Measurements from ENCODE around the gene WASHC2A.
"Not testable (repeated sequence)": the region's sequence is repeated elsewhere in the genome, so short reads cannot be mapped to it uniquely, and the experiment has no call there.

Gene WASHC2A

GRCh38 chr10:50067546-50068351, at the start of gene WASHC2A:
TSS of gene WASHC2A (plus strand) at chr10:50067954. CDS start at chr10:50068006, 52 bp downstream.
- not testable (repeated sequence) for H3K9ac ChIP-seq (ENCODE audit: low read depth, low read length); H3K27me3 ChIP-seq (ENCODE audit: insufficient read depth, low read length); H3K4me1 ChIP-seq (ENCODE audit: insufficient read depth, low read length); H3K36me3 ChIP-seq (ENCODE audit: insufficient read depth, low read depth, low read length); H3K9me3 ChIP-seq (ENCODE audit: insufficient read depth, low read depth, low read length); H3K27ac ChIP-seq (ENCODE audit: low read length)
- H3K4me3 ChIP-seq (ENCODE audit: low read length) = peak within 1 kb of the TSS; percentile 66

DNA sequence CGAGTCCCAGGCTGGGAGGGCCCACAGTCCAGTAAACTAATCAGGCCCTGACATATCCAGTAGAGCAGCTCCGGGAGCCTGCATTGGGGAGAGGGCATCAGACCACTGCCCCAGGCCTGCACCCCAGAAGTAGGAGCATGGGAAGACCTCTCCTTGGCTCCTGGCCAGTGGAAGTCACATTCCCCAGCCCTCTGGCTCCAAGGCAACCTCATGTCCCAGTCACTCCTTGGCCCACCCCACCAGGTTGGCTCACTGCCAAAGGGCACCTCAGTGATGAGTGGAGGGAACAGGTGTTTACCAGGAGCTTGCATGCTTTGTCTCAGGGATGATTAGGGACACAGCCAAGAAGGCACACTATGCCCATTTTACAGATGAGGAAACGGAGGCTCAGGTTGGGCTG, 48.5 kb upstream of the WASHC2A start:
- H3K36me3 ChIP-seq (ENCODE audit: insufficient read depth, low read depth, low read length); H3K27ac ChIP-seq (ENCODE audit: low read length); H3K4me1 ChIP-seq (ENCODE audit: insufficient read depth, low read length); H3K27me3 ChIP-seq (ENCODE audit: insufficient read depth, low read length); H3K4me3 ChIP-seq (ENCODE audit: low read length); H3K9me3 ChIP-seq (ENCODE audit: insufficient read depth, low read depth, low read length); H3K9ac ChIP-seq (ENCODE audit: low read depth, low read length): not testable (repeated sequence)

- H3K27me3 ChIP-seq (ENCODE audit: insufficient read depth, low read length); H3K36me3 ChIP-seq (ENCODE audit: insufficient read depth, low read depth, low read length); H3K9ac ChIP-seq (ENCODE audit: low read depth, low read length): not testable (repeated sequence)
These were observed 47.2 kb upstream of the WASHC2A start for GRCh38 chr10:50020451-50021024.

GRCh38 chr10:50021646-50022045, 46.1 kb upstream of the WASHC2A start:
- Histone ChIP-seq H3K27me3 (ENCODE audit: insufficient read depth, low read length) (no peaks in the 10 kb centered on the region), H3K36me3 (ENCODE audit: insufficient read depth, low read depth, low read length) (no peaks in the 10 kb centered on the region), H3K9me3 (ENCODE audit: insufficient read depth, low read depth, low read length) (no peaks in the 10 kb centered on the region), H3K4me3 (ENCODE audit: low read length) (no peak overlapping the region), H3K9ac (ENCODE audit: low read depth, low read length) (no peak overlapping the region), H3K4me1 (ENCODE audit: insufficient read depth, low read length) (no peaks in the 10 kb centered on the region), H3K27ac (ENCODE audit: low read length) (no peak overlapping the region)

More at GRCh38 chr10:50020451-50021024, 47.2 kb upstream of the WASHC2A start:
- H3K9me3 ChIP-seq (ENCODE audit: insufficient read depth, low read depth, low read length); H3K27ac ChIP-seq (ENCODE audit: low read length); H3K4me1 ChIP-seq (ENCODE audit: insufficient read depth, low read length); H3K4me3 ChIP-seq (ENCODE audit: low read length): not testable (repeated sequence)

GRCh38 chr10:50024716-50025383, 42.9 kb upstream of the WASHC2A start:
- not testable (repeated sequence) for H3K9me3 ChIP-seq (ENCODE audit: insufficient read depth, low read depth, low read length); H3K27me3 ChIP-seq (ENCODE audit: insufficient read depth, low read length); H3K4me1 ChIP-seq (ENCODE audit: insufficient read depth, low read length); H3K36me3 ChIP-seq (ENCODE audit: insufficient read depth, low read depth, low read length); H3K9ac ChIP-seq (ENCODE audit: low read depth, low read length); H3K27ac ChIP-seq (ENCODE audit: low read length); H3K4me3 ChIP-seq (ENCODE audit: low read length)

DNA sequence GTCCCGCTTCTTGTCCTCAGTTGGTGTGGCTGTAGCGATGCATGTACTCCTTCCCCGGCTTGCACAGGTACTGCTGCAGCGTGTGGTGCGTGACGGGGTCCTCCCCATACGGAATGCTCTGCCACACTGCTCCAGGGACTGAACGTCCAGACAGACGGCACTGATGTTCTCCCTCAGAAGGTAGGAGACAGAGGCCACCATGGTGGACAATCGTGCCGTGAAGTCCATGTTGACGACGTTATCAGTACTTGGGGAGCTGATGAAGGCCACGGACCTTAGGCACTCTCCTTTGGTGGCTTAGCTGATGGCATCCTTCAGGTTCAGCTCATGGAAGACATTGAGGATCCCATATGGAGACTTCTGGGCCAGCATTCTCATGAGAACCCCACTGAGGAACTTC, 42.1 kb upstream of the WASHC2A start:
- Histone ChIP-seq H3K36me3 (ENCODE audit: insufficient read depth, low read depth, low read length) (no peaks in the 10 kb centered on the region), H3K9ac (ENCODE audit: low read depth, low read length) (no peak overlapping the region), H3K27ac (ENCODE audit: low read length) (no peak overlapping the region), H3K9me3 (ENCODE audit: insufficient read depth, low read depth, low read length) (no peaks in the 10 kb centered on the region), H3K27me3 (ENCODE audit: insufficient read depth, low read length) (no peaks in the 10 kb centered on the region), H3K4me3 (ENCODE audit: low read length) (no peak overlapping the region), H3K4me1 (ENCODE audit: insufficient read depth, low read length) (no peaks in the 10 kb centered on the region)

DNA sequence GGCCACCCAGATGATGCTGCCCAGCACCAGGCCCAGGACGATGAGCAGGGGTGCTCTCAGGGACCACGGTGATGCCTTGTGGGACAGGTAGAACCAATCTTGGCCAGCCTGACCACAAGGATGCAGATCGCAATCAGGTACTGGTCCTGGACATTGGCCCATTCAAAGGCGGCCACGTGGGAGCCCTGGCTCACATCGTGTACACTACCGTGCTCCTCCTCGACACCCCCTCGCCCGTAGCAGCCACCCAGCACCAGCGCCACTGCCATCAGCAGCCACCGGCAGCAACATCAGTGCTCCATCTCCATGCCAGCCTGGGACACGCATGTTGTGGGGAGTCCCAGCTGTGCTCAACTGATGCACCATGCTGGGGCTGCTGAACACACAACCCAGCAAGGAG, 40.6 kb upstream of the WASHC2A start:
- H3K4me1 ChIP-seq (ENCODE audit: insufficient read depth, low read length) = no peaks in the 10 kb centered on the region
- H3K27me3 ChIP-seq (ENCODE audit: insufficient read depth, low read length) = no peaks in the 10 kb centered on the region
- H3K9ac ChIP-seq (ENCODE audit: low read depth, low read length) = no peak overlapping the region
- H3K36me3 ChIP-seq (ENCODE audit: insufficient read depth, low read depth, low read length) = no peaks in the 10 kb centered on the region
- H3K27ac ChIP-seq (ENCODE audit: low read length) = no peak overlapping the region
- H3K9me3 ChIP-seq (ENCODE audit: insufficient read depth, low read depth, low read length) = no peaks in the 10 kb centered on the region
- H3K4me3 ChIP-seq (ENCODE audit: low read length) = no peak overlapping the region

DNA sequence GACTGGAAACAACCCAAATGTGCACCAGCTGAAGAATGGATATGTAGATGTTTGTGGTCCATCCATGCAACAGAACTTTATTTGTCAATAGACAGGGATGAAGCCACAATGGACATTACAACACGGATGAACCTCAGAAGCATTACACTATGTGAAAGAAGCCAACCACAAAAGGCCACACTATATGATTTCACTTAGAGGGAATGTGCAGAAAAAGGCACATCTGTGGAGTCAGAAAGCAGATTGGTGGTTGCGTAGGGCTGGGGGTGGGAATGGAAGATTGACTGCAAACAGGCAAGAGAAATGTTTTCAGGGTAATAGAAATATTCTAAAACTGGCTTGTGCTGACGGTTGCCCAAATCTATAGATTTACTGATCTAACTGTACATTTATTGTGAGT, 34.3 kb upstream of the WASHC2A start:
- Histone ChIP-seq H3K36me3 (ENCODE audit: insufficient read depth, low read depth, low read length) (no peaks in the 10 kb centered on the region), H3K27ac (ENCODE audit: low read length) (no peak overlapping the region), H3K4me3 (ENCODE audit: low read length) (no peak overlapping the region), H3K27me3 (ENCODE audit: insufficient read depth, low read length) (no peaks in the 10 kb centered on the region), H3K4me1 (ENCODE audit: insufficient read depth, low read length) (no peaks in the 10 kb centered on the region), H3K9ac (ENCODE audit: low read depth, low read length) (no peak overlapping the region), H3K9me3 (ENCODE audit: insufficient read depth, low read depth, low read length) (no peaks in the 10 kb centered on the region)

- not testable (repeated sequence) for H3K36me3 ChIP-seq (ENCODE audit: insufficient read depth, low read depth, low read length); H3K4me1 ChIP-seq (ENCODE audit: insufficient read depth, low read length); H3K27me3 ChIP-seq (ENCODE audit: insufficient read depth, low read length); H3K9ac ChIP-seq (ENCODE audit: low read depth, low read length); H3K4me3 ChIP-seq (ENCODE audit: low read length); H3K27ac ChIP-seq (ENCODE audit: low read length); H3K9me3 ChIP-seq (ENCODE audit: insufficient read depth, low read depth, low read length)
These were observed 32.4 kb upstream of the WASHC2A start for GRCh38 chr10:50035337-50035736.

DNA sequence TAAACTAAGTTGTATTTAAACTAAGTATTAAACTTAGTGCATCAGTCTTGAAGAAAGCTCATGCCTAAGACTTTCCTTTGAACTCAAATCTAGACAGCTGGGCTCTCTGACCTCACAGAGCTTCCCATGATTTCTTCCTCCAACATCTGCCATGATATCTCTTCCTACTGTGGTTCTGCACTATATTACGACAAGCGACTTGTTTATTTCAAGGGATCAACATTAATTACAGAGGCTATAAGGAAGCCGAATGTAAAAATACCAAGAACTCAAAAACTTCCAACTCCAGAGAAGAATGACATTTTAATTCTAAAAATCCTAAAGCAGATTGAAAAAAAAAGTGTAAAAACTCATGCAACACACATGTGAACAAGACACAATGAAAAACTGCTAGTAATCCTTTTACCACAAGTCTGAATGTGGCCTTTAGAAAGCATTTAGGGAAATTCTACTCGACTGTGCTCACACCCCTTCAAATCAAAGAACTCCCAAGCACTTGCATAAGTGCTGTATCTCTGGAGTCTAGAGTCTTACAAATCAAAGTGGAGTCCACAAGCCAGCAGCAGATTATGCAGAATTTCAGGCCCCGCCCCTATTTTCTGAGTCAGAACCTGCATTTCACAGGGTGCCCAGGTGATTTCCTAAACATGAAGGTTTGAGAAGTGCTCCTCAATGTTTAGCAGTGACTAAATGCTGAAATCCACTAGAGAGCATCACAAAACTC, 22.7 kb upstream of the WASHC2A start:
- no peaks in the 10 kb centered on the region for H3K4me1 ChIP-seq (ENCODE audit: insufficient read depth, low read length)
- H3K9ac ChIP-seq (ENCODE audit: low read depth, low read length) = no peak overlapping the region
- H3K4me3 ChIP-seq (ENCODE audit: low read length) = no peak overlapping the region
- no peak overlapping the region for H3K27ac ChIP-seq (ENCODE audit: low read length)
- H3K36me3 ChIP-seq (ENCODE audit: insufficient read depth, low read depth, low read length) = no peaks in the 10 kb centered on the region
- no peaks in the 10 kb centered on the region for H3K27me3 ChIP-seq (ENCODE audit: insufficient read depth, low read length)
- no peaks in the 10 kb centered on the region for H3K9me3 ChIP-seq (ENCODE audit: insufficient read depth, low read depth, low read length)

GRCh38 chr10:50046457-50046856, 21.3 kb upstream of the WASHC2A start:
- H3K9ac ChIP-seq (ENCODE audit: low read depth, low read length); H3K4me3 ChIP-seq (ENCODE audit: low read length); H3K4me1 ChIP-seq (ENCODE audit: insufficient read depth, low read length); H3K9me3 ChIP-seq (ENCODE audit: insufficient read depth, low read depth, low read length); H3K36me3 ChIP-seq (ENCODE audit: insufficient read depth, low read depth, low read length); H3K27ac ChIP-seq (ENCODE audit: low read length); H3K27me3 ChIP-seq (ENCODE audit: insufficient read depth, low read length): not testable (repeated sequence)

All from iPS-20b (cell line).